Activated CD4-positive, alpha-beta T cell treated with anti-CD3 and anti-CD28 coated beads, Interleukin-2, amount 10 ng/mL, durations not matched to agents 24 days and 14 days (primary cell): ENCODE results near the gene MGAT5B. TPM values are rescaled to one million over a fixed set of nuclear protein-coding genes. Genes with fewer than 3 reads are reported as not detected.

Experiments used
- DNase-seq: peaks from one replicate; pipeline ENCODE4 v3.0.0; 2022
- H3K27ac Mint-ChIP-seq: one replicate; pipeline ENCODE4 v1.8.0; 2022; ENCODE audit warnings: mild to moderate bottlenecking, mixed read lengths
- H3K27me3 Mint-ChIP-seq: one replicate; pipeline ENCODE4 v1.8.0; 2022; ENCODE audit warnings: mixed read lengths
- H3K36me3 Mint-ChIP-seq: one replicate; pipeline ENCODE4 v1.8.0; 2022; ENCODE audit warnings: low read depth, mild to moderate bottlenecking, mixed read lengths
- H3K4me1 Mint-ChIP-seq: one replicate; pipeline ENCODE4 v1.8.0; 2021; ENCODE audit warnings: mixed read lengths
- H3K4me3 Mint-ChIP-seq: one replicate; pipeline ENCODE4 v1.8.0; 2022; ENCODE audit warnings: mild to moderate bottlenecking, moderate library complexity, mixed read lengths
- H3K9me3 Mint-ChIP-seq: one replicate; pipeline ENCODE4 v1.8.0; 2021; ENCODE audit warnings: mixed read lengths
- intact Hi-C: fragments of 100-400 bp; cut with micrococcal nuclease; formaldehyde crosslinking; loops from one replicate; pipeline ENCODE4 v1.15.1; 2023
- total RNA-seq: library from RNA; stranded (reverse); gene quantifications from 2 replicates; pipeline ENCODE4 v1.2.3, GENCODE V29; 2022

MGAT5B gene
- total RNA-seq, 1 donor from 2014 or later: 0.51 TPM

DNA sequence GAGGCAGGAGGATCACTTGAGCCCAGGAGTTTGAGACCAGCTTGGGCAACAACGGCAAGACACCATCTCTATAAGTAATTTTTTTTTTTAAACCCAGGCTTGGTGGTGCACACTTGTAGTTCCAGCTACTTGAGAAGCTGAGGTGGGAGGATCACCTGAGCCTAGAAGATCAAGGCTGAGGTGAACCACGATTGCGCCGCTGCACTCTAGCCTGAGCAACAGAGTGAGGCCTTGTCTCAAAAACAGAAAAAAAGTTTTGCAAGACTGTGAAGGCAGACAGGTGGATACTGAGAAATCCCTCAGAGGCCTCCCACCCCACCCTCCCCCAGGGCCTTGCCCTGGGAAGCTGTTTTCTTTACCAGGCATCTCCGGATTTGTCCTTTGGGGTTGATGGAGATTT, 125.4 kb downstream of the MGAT5B start:
- H3K9me3 Mint-ChIP-seq: no peaks in the 10 kb centered on the region
- no peak overlapping the region for H3K27ac Mint-ChIP-seq
- H3K36me3 Mint-ChIP-seq: no peaks in the 10 kb centered on the region
- DNase-seq: peak; percentile 73
- peaks cover 44% of the 10 kb centered on the region for H3K4me1 Mint-ChIP-seq
- no peak overlapping the region for H3K4me3 Mint-ChIP-seq
- H3K27me3 Mint-ChIP-seq: no peaks in the 10 kb centered on the region
- intact Hi-C loops: no loop called here

GRCh38 chr17:76994237-76994637, 126.0 kb downstream of the MGAT5B start:
- intact Hi-C loops: no loop called here
- Mint-ChIP-seq H3K9me3 (no peaks in the 10 kb centered on the region), H3K27me3 (no peaks in the 10 kb centered on the region), H3K4me3 (no peak overlapping the region), H3K27ac (peak overlapping the region; percentile 24), H3K36me3 (no peaks in the 10 kb centered on the region), H3K4me1 (peaks cover 48% of the 10 kb centered on the region)
- no peak for DNase-seq

GRCh38 chr17:76995387-76996105, 127.3 kb downstream of the MGAT5B start:
- peaks cover 53% of the 10 kb centered on the region for H3K4me1 Mint-ChIP-seq
- peak overlapping the region; percentile 70 for H3K27ac Mint-ChIP-seq
- no peaks in the 10 kb centered on the region for H3K36me3 Mint-ChIP-seq
- H3K4me3 Mint-ChIP-seq: peak overlapping the region; percentile 37
- DNase-seq: no peak
- intact Hi-C loops: loop anchor here (5.0 kb wide), 2 partner anchors 147 to 268 kb away; partner anchors contain the start of genes JMJD6, METTL23 and SEC14L1
- H3K27me3 Mint-ChIP-seq: no peaks in the 10 kb centered on the region
- no peaks in the 10 kb centered on the region for H3K9me3 Mint-ChIP-seq

DNA sequence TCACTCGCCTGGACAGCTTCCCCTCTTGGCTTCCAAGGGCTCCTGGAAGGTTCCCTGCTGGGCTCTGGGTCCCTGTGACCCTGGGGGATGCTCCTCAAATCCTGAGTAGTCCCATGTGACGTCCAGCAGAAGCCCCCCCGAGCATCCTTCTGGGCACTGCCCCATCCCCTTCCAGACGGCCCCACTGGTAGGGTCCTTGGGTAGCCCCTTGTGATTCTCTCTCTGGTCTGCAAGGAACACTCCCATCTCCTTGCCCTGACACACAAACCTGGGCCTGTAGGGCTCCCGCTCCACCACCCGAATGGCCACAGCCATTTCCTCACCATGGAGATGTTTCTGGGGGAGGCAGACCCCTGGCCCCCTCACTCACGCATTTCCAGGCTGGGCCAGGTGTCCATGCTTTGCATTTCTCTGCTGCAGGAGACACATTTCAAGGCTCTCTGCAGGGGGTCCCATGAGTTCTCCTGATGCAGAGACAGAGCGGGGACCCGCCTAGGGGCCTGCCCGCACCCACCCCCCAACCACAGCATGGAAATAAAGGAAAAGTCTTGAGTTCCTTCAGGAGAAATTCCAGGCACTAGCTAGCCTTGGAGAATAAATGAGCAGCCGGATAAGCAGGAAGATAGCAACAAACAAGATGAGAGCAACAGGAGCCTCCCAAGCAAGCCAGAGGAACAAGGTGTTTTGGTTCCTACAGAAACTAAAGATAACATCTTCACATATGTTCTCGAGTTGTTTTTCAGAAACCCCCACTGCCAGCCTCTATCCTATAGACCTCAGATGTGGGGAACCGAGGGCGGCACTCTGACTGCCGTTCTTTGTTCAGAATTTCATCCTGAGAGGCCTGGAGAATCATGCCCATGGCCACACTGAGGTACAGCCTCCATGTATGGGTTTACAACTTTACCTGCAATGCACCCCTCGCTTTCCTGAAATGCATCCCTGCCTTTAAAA, 128.8 kb downstream of the MGAT5B start:
- DNase-seq: peak; percentile 85
- Mint-ChIP-seq H3K27me3 (no peaks in the 10 kb centered on the region), H3K9me3 (no peaks in the 10 kb centered on the region), H3K4me3 (peak overlapping the region; percentile 62), H3K4me1 (peaks cover 53% of the 10 kb centered on the region), H3K36me3 (peaks cover 1% of the 10 kb centered on the region), H3K27ac (peak overlapping the region; percentile 92)
- intact Hi-C loops: loop anchor here (5.0 kb wide), 2 partner anchors 145 to 270 kb away; partner anchors contain the start of genes JMJD6, METTL23 and SEC14L1

DNA sequence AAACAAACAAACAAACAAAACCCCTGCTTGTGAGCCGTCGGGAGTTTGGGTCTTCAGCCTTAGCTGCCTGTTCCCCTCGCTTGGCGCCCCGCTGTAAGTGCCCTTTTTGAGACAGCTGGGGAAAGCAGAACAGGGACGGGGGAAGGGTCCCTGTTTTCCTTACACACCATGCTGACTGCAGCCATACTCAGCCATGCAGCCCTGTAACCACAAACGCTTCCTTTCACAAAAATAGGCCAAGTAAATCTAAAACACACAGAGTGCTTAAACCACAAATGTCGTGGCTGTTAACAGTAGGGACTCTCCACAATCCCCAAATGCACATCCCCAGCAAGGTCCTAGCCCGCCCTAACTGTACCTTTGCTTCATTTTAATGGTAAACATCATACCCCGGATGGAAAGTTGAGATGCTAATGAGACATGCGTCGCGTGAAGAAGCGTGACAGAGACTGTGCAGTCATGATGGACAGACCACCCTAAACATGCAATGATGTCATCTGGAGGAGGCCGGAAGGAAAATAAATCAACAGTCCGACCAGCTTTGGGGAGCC, 129.9 kb downstream of the MGAT5B start:
- peak; percentile 92 for DNase-seq
- Mint-ChIP-seq H3K9me3 (no peaks in the 10 kb centered on the region), H3K4me1 (peaks cover 50% of the 10 kb centered on the region), H3K27ac (peak overlapping the region; percentile 92), H3K4me3 (peak overlapping the region; percentile 62), H3K36me3 (peaks cover 1% of the 10 kb centered on the region), H3K27me3 (no peaks in the 10 kb centered on the region)
- intact Hi-C loops: loop anchor here (1.0 to 5.0 kb wide), 4 partner anchors 16 to 271 kb away; partner anchors contain the start of genes JMJD6, METTL23 and SEC14L1

GRCh38 chr17:76998839-76999238, 130.6 kb downstream of the MGAT5B start:
- H3K36me3 Mint-ChIP-seq: peaks cover 1% of the 10 kb centered on the region
- H3K27me3 Mint-ChIP-seq: no peaks in the 10 kb centered on the region
- DNase-seq: peak; percentile 67
- intact Hi-C loops: loop anchor here (1.0 to 5.0 kb wide), 4 partner anchors 17 to 272 kb away; partner anchors contain the start of genes JMJD6, METTL23 and SEC14L1
- H3K9me3 Mint-ChIP-seq: no peaks in the 10 kb centered on the region
- peak overlapping the region; percentile 62 for H3K4me3 Mint-ChIP-seq
- H3K27ac Mint-ChIP-seq: peak overlapping the region; percentile 92
- H3K4me1 Mint-ChIP-seq: peaks cover 44% of the 10 kb centered on the region

Other genes with a start within 250 kb of the MGAT5B start
- 0.35 and 0.38 TPM in 2 replicates for gene ST6GALNAC1, start 224.6 kb upstream of the MGAT5B start, total RNA-seq
- gene MXRA7, start 157.4 kb upstream of the MGAT5B start, total RNA-seq: 3.4 and 3.7 TPM in 2 replicates
- gene JMJD6, start 141.8 kb upstream of the MGAT5B start, total RNA-seq: 82.5 and 86.3 TPM in 2 replicates
- gene METTL23, start 141.6 kb upstream of the MGAT5B start, total RNA-seq: 32.9 and 35.5 TPM in 2 replicates
- 515 and 539 TPM in 2 replicates for gene SRSF2, start 131.1 kb upstream of the MGAT5B start, total RNA-seq
- 15.1 and 15.3 TPM in 2 replicates for gene MFSD11, start 130.3 kb upstream of the MGAT5B start, total RNA-seq